SIG-M5 (cell line): ENCODE results near the gene SLC35D3.
A peak's percentile ranks its signal among the peaks of the same experiment; 100 is the strongest.
"Not testable (repeated sequence)": the region's sequence is repeated elsewhere in the genome, so short reads cannot be mapped to it uniquely, and the experiment has no call there.

Source experiments
- DNase-seq: peaks from one replicate; lab custom pipeline; 2025; lab: John Stamatoyannopoulos, UW

SLC35D3 gene, protein sequence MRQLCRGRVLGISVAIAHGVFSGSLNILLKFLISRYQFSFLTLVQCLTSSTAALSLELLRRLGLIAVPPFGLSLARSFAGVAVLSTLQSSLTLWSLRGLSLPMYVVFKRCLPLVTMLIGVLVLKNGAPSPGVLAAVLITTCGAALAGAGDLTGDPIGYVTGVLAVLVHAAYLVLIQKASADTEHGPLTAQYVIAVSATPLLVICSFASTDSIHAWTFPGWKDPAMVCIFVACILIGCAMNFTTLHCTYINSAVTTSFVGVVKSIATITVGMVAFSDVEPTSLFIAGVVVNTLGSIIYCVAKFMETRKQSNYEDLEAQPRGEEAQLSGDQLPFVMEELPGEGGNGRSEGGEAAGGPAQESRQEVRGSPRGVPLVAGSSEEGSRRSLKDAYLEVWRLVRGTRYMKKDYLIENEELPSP

DNA sequence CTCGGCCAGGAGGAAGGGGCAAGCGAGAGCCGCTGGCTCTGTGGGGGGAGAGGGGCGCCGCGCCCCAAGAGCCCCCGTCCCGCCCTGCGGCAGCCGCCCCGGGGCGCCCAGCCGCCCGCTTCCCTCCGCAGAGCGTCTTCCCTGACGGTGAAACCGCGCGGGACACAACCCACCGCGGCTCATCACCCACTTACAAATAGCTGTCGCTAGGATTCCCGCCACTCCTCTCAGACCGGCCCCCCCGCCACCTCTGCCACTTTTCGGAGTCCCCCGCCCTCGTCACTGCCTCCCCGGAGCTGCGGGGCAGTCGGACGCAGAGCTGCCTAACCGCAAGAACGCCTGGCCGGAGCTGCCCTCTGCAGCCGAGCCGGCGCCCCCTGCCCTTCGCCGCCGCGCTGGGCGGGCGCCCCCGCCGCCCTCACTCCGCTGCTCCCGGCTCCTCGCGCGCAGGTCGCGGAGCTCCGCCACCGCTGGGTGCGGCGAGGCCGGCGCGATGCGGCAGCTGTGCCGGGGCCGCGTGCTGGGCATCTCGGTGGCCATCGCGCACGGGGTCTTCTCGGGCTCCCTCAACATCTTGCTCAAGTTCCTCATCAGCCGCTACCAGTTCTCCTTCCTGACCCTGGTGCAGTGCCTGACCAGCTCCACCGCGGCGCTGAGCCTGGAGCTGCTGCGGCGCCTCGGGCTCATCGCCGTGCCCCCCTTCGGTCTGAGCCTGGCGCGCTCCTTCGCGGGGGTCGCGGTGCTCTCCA lies at the start of gene SLC35D3:
TSS of gene SLC35D3 (plus strand) at position 366 of the 749 bp plus-strand sequence. CDS start at position 494, 128 bp downstream.
- DNase-seq: no peak

DNA sequence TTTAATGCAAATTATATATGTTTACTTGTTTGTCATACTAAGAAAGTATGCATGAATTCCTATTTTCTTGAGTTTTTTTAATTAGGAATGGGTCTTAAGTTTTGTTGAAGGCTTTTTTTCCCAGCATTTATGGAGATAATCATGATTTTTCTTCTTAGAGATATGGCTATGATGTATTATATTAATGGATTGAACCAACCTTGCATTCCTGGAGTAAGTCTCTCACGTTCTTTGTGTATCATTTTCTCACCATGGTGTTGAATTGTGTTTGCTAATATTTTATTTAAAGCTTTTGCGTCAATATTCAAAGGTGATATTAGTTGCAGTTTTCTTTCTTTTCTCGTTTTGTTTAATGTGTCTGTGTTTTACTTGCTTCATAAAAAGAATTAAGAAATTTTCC lies 48.4 kb upstream of the SLC35D3 start:
- no peak for DNase-seq

DNA sequence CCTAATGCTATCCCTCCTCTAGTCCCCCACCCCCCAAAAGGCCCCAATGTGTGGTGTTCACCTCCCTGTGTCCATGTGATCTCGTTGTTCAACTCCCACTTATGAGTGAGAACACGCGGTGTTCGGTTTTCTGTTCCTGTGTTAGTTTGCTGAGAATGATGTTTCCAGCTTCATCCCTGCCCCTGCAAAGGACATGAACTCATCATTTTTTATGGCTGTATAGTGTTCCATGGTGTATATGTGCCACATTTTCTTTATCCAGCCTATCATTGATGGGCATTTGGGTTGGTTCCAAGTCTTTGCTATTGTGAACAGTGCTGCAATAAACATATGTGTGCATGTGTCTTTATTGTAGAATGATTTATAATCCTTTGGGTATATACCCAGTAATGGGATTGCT lies 45.6 kb upstream of the SLC35D3 start:
- not testable (repeated sequence) for DNase-seq

DNA sequence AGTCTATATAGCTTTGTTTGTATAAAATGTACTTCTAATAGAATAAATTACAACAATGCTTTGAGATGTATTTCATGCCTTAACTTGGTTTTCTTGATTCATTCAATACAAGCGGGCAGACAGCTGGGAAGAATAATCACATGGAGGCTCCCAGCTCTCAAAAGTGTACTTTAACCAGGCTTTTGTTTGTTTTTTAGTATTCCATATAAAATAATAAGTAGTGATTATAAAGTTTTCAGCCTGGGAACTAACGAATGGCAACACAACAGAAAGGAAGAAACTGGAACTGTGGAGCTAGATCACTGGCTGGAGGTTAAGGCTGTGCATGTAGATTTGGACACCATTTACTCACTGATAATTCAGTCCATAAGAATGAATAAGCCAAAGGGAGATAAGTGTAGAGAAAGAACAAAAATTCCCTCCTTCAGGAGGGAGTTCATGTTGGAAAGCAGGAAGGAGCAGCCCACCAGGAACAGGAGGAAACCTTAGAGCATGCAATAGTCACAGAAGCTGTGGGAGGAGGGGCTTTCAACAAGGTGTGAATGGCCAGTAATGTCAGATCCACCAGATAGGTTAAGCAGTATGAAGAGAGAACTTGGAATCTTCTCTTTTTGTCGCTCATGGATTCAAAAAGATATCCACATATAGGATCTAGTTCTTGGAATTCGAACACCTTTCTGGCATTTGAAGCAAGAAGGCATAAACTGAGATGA lies 41.2 kb upstream of the SLC35D3 start:
- no peak for DNase-seq

DNA sequence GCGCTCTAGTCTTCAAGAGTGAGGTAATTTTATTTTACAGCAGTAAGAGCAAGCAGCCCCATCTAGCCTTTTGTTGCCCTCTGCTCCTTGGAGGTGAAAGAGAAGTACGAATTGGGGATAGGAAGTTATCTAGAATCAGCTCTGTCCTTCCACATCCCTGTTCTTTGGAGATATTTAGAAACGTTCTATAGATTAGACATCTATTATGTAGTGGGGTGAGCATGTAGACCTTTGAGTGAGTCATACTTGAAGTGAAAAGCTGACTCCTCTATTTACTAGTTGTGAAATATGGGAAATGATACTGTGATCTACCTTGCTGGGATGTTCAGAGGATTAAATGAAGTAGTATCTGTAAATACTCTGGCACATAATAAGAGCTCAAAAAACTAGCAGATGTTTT lies 36.0 kb upstream of the SLC35D3 start:
- peak; percentile 10 for DNase-seq

DNA sequence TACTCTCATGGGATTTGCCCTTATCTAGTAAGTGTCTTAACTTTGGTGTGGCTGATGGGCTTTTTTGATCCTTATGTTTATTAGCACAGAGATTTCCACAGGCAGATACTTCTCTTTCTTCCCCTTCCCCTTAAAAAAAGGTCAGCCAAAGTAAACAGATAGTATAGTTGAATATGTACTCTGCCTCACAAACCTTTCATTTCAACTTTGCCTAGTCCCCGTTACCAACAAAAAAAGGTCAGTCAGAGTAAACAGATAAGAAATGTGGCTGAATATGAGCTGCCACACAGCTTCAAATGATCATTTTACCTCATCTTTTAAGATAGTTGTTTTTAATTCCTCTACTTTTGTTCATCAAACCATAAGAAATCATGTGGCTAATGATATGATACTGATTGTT lies 34.1 kb upstream of the SLC35D3 start:
- DNase-seq: no peak

DNA sequence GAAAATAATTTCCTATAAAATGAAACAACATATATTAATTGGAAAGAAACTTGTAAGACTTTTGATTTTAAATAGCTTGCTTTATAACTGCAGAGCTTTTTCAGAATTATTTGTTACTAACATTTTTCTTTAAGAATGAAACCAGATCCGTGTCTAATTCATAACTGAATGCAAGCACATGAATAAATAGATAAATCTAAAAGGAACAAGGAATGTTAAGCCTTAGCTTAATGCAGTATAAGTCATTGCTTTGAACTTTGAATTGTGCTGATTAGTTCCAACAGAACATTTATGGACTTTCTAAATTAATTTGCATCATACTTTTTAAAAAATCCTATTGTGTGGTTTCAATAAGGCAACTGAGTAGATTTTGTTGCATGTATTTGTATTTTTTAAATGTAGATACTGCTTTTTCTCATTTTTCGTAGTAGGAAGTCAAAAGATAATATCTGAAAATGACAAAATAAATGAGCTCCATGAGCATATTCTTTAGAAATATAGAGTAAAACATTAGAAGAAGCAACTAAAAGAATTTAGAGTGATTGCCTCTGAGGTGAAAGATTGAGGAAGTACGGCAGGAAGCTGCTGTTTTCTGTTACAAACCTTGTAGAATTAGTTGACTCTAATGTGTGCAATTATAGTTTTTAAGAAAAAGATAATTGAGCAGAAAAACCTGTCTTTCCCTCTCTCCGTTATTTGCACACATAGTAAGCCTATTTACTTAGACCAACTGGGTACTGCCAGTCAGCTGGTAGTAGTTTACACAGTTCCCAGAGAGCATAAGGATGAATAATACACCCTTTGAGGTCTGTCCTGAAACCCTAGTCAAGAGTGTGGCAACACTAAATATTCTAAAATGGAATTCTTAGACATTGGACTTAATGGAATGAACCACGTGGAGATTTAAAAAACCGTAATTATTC lies 32.6 kb upstream of the SLC35D3 start:
- DNase-seq: no peak

DNA sequence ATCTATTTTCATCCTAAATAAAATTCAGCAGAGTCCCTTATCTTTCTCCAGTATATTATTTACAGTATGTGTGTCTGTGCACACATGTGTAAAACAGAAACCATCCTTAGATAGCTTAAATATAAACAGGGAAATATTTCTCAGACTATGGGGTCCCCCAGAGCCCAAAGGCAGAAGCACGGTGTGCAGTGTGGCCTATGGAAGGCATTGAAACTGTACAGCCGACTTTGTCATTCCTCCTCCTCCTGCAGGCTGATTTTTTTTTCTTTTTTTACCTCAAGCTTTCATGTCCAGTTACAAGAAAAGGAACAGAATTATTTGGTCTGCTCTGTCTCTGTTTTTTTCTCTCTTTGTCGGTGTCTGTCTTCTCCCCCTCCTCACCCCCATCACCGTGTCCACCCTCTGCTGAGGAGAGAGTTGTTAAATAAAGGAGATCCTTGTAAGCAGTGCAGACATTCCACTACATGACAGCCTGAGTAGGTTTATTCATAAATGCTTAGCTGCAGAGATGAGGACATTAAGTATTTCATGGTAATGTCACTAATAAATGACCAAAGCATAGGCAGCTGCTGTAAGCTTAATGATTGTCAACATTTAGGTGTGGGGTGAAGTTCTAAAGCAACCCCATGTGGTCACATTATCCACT lies 31.8 kb upstream of the SLC35D3 start:
- DNase-seq: no peak

DNA sequence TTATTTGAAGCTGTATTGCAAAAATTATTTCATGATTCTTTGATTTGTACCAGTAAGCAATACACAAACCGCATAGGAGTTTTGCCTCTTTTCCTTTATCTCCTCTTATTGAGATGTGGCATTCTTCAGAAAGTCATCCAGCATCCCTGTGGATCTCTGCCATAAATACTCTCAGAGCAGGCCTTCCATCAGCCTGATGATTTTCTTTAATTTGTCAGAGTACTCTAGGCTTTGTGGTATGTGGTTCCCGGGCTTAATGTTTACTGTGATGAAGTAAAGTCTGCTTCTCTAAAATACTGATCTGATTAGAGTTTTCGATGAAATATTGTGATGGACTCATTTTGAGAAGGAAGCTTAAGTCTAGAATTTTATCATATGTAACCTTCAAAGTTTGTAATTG lies 31.1 kb upstream of the SLC35D3 start:
- no peak for DNase-seq

DNA sequence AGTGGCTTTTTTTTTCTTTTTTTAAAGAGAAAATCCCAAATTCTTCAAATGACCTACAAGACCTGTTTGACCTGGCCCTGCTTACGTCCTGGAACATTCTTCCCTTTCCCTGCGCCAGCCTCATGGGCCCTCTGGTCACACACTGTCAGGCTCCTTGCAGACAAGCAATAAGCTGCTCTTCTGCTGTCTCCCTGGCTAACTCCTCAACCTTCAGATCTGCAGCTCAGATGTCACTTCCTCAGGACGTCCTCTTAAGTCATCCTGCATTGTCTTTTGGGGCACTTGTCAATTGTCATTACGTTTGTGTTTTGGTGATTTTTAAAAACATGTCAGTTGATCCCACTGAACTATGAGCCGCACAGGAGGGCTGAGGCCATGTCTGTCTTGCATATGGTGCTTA lies 28.9 kb upstream of the SLC35D3 start:
- DNase-seq: no peak

DNA sequence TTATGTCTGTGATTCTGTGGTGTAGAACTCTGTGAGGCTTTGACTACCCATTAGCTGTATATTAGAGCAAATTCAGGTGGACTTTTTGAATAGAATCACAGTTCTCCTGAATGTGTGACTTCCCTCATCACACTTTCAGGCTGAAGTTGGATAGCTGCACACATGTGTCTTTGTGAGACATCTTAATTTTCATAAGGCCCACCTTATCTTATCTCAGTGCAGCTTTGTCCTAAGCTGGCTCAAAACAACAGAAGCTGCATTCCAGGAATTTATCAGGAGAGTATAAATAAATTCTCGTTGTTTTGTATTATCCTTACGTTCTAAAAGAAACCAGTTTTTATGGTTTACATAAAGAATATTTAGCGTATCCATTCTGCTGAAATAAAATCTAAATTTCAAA lies 26.2 kb upstream of the SLC35D3 start:
- no peak for DNase-seq

DNA sequence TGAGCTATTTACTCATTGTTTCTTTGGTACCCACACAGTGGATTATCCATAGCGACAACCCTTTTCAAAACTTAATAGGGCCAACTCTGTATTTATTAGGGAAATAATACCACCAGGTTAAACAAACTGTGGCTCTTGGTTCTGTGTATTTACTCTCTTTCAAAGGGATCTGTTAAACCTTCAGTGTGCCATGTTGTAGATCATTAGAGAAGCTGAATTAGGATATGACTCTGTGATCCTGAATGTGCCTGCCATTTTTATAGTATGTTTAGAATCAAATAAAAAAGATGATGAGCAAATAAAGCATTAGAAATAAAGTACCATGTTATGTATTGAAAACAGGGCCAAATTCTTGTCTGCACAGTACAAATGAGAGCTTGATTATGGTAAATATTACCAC lies 25.0 kb upstream of the SLC35D3 start:
- DNase-seq: no peak

DNA sequence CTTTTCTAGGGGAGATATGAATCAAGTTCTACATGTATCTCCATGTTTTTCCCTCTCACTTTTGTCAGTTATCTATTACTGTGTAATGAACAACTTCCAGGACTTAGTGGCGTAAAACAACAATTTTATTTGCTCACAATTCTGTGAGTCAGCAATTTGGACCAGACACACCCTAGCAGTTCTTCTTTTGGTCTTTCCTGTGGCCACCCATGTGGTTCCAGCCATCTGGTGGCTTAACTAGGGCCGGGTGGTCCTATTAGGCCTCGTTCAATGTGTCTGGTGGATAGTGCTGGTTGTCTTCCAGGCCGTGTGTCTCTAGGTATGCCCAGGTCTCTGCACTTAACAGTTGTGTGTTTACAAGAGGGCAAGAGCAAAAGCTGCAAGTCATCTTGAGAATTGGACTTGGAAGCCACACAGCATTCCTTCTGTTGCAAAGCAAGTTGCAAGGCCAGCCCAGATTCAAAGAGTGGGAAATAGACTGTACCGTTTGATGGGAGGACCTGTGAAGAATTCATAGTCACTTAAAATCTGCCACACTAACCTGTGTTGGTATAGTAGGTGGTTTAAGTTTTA lies 20.8 kb upstream of the SLC35D3 start:
- DNase-seq: no peak

DNA sequence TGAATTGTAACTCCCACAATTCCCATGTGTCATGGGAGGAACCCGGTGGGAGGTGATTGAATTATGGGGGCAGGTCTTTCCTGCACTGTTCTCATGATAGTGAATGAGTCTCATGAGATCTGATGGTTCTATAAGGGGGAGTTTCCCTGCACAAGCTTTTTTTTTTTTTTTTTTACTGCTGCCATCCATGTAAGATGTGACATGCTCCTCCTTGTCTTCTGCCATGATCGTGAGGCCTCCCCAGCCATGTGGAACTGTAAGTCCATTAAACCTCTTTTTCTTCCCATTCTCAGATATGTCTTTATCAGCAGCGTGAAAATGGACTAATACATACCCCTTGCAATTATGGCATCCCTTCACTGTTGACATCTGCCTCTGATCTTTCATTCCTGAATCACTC lies 17.6 kb upstream of the SLC35D3 start:
- DNase-seq: not testable (repeated sequence)

DNA sequence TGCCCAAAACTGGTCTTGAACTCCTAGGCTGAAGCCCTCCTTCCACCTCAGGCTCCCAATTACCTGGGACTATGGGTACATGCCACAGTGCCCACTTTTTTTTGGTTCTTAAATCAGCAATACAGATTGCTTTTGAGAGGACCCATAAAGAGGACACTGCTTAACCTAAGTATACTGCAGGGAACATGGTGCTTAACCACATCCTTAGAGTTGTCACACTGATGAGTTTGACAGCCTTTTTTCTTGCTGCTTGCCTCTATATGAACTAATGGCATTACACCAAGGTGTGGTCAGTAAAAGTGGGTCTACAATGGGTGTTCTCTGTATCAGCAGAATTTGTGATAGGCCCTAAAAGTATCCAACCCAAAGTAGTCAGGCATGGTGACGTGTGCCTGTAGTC lies 7.2 kb upstream of the SLC35D3 start:
- no peak for DNase-seq

DNA sequence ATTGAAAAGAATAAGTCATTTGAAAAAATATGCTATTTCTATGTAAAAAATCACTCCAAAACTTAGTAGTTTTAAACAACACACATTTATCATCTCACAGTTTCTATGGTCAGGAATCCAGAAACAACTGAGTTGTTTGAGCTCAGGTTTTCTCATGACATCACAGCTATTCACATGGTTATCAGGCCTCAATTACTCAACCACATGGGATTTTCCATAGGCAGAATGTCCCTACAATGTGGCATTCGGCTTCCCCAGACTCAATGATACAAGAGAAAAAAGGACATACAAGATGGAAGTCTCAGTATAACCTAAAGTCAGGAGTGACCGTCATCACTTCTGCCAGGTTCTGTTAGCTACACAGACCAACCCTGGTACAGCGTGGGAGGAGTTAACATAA lies 3.4 kb upstream of the SLC35D3 start:
- no peak for DNase-seq

DNA sequence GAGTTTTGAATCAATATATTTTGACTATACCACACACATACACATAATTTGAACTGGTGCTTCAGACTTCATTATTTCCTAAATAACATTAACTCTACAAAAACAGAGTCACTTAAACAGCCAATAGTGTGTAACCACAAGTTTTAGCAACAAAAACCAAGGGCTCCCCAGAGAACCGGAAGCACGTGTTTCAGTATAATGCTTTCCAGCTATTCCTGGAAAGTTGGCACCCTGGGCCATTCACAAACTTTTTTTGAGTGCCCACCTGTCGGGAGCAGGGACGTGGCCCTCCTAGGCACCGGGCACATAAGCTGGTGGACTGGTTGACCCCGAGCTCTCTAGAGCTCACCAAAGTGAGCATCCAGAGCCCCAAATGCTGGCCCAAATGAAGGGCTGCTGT lies 1.9 kb upstream of the SLC35D3 start:
- no peak for DNase-seq

DNA sequence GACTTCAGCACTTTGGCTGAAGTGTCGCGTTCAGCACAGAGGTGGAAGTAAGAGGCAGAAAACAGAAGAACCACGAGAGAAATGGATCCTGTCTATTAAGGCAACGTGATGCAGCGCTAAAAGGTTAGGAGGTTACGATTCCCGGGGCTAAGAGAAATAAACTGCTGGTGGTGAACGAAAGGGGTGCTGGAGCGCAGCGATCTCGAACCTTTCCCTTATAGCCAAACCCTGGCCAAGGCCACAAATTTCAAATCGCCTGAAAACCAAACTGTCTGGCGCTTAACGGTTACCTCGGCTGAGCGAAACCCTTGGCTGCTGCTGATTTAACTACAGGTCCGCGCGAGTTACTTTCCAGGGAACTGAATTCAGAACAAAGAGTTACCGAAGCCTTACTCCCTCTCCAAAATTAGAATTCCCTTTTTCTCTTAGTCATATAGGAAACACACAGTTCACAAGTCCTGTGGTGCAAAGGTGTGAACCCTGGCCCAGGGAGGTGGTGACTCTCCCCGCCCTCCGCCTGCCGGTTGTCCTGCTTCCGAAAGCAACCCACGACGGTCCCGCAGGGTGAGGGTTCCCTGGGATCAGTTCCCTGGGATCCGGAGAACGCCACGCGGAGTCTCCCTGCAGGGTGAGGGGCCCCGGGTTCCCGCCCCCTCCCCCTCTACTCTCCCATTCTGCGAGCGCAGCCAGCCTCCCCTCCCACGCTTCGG lies 1.3 kb upstream of the SLC35D3 start:
- DNase-seq: no peak

DNA sequence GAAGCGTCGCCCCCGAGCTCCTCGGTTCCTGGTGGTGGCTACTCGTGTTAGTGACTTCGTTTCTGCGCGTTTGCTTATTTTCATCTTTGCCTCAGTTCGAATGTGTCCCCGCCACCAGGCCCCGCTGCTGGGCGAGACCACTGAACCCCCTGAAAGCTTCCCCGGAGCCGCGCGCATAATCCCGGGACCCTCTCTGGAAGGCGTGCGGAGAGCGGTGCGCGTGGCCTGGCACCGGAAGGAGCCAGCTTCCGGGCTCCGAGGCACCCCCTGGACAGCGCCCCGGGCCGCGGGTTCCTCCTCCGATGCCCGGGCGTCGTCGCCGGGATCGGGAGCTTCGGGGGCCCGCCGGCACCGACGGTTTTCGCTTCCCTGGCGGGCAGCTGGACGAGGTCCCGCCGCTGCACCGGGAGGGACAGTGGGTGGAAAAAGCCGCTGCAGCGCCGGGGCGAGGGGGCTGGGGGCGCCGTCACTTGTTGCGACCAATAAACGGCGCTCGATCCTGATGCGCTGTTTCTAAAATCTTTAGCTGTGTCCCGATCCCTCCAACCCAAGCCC lies 643 bp upstream of the SLC35D3 start:
- DNase-seq: no peak

DNA sequence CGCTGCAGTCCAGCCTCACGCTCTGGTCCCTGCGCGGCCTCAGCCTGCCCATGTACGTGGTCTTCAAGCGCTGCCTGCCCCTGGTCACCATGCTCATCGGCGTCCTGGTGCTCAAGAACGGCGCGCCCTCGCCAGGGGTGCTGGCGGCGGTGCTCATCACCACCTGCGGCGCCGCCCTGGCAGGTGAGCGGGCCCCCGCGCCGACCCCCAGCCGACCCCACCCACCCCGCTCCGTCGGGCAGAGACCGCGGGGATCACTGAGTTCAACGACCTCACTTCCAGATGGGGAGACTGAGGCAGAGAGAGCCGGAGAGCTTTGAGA lies 545 bp downstream of the SLC35D3 start:
- DNase-seq: no peak
